HS-27A (cell line): Measurements from ENCODE around the gene CADM2.
"Not testable (repeated sequence)": the region's sequence is repeated elsewhere in the genome, so short reads cannot be mapped to it uniquely, and the experiment has no call there.

Experiments used
- DNase-seq: peaks from one replicate; pipeline ENCODE4 v3.0.0-alpha.2; 2012; ENCODE audit warnings: low read depth, missing footprints

CADM2 gene

DNA sequence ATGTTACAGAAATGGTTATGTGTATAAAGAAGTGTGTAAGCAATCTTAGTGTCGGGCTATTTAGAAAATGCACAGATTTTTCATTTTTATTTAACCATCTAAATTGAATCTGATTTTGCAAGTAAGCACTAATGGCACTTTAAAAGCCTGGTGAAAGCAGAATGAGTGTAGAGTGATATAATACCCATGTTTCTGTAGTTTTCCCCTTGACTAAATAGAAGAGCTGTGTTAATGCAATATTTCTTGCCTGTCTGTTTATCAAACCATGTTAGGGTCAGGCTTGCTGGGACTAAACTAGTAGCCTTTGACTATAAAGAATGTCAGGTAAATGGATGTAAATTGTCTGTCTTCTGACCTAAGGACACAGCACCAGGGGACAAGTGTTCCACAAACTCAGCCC, 714.0 kb downstream of the CADM2 start:
- no peak for DNase-seq

DNA sequence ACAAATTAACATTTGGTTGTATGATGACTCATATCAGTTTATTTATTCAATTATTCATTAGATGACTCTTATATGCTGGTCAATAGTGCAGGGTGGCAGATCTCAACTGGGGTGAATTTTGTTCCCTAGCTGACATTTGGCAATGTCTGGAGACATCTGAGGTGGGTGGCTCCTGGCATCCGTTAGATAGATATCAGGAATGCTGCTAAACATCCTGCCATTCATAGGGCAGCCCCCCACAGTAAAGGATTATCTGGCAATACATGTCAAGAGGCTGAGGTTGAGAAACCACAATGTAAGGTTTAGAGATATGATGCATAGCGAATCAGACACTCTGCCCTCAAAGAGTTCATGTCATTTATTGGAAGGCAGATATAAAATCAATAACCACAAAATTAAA, 719.9 kb downstream of the CADM2 start:
- no peak for DNase-seq

DNA sequence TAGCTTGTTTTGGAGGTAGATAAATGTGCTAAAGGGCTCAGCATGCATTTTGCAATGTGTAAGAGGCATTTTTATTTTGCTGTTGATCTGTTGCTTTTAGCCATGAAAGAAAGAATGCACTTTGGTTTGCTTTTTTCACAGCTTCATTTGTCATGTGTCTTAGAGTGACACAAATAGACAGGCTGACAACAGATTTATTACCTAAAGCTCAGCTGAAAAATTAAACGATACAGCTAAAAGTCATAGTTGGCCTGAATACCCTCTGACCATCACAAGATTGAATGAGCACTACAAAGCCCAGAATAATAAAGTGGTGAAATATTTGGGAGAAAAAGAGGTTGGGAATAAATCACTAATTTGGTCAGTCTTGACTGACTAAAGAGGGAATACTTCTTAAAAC, 723.1 kb downstream of the CADM2 start:
- DNase-seq, result no peak

DNA sequence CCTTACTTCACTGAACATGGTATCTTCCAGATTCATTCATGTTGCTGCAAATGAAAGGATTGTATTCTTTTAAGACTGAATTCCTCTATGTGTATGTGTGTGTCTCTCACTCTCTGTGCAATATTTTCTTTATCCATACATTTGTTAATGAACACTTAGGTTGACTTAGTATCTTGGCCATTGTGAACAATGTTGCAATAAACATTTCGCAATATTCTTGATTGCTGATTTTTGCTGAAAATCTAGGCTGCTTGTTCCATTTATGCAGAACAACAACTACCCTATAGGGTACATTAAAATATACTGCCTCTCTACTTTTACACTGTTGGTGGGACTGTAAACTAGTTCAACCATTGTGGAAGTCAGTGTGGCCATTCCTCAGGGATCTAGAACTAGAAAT, 732.4 kb downstream of the CADM2 start:
- DNase-seq, result no peak

DNA sequence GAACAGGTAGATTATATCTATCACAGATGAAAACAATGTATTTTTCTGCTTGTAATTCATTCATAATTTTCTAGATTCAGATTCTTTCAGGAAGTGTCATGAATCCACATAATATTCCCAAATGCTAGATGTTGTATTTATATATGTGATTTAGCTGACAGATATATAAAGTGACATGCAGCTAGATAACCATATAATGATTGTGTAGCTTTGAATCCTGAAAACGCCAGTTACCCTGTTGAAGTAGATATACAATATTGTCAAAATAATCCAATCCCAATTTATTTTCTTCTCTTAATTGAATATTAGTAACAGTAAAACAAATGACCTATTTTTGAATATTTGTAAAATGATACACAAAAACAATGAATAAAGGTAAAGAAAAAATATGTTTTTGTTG, 738.4 kb downstream of the CADM2 start:
- DNase-seq, result no peak

DNA sequence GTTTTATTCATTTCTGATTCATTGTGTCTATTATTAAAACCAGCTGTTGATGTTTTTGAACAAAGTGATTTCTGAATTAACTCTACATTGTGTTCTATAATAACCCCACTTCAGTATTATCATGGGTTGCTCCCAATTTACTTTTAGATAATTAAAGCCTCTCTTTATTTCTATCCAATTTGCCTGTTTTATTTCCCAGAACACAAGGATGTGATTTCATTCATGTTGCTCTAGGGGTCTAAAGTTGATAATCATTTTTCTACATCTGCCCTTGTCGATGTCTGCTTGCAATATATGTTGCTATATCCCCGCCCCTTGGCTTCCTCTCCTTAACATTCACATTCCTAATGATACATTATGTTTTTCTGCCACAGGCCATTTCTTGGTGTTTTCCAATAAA, 747.3 kb downstream of the CADM2 start:
- DNase-seq, result no peak

DNA sequence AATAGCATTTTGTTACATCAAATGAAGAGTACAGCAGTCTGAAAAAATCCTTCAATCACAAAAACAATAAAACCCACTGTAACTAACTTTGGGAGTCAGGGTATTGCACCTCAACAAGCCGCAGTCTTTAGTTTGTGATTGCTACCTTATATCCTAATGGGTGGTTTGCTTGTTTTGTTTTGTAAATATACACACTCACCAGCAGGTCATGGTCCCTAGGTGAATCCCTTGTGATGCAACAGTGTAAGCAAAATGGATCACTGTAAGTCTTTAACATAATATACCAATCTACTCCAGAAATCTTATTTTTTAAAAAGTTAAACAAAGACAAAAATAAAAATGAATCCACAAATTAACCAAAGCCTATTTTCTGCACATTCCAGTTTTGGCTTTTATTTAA, 749.5 kb downstream of the CADM2 start:
- not testable (repeated sequence) for DNase-seq

DNA sequence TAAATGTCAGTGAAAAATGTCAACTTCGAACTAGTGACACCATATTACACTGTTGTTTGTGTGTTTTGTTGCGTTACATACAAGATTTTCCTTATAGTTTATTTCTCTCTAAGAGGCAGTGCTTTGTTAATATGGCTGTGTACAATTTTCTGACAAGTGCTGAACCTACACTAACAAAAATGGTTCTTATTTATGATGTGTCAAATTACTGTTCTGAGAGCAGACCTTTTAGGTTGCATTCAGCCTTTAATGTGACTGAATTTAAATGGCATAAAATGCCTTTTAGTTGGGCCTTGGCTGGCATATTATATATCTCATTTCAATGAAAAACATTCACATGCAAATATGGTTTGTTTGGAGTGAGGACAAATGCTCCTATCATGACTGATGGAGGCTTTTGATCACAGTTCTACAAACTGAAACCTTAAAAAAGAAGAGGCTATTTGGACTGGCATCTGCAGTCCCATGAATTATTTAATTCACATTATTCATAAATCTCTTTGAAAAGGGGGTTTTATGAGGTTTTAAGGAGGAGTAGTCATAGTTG, 750.6 kb downstream of the CADM2 start:
- no peak for DNase-seq

DNA sequence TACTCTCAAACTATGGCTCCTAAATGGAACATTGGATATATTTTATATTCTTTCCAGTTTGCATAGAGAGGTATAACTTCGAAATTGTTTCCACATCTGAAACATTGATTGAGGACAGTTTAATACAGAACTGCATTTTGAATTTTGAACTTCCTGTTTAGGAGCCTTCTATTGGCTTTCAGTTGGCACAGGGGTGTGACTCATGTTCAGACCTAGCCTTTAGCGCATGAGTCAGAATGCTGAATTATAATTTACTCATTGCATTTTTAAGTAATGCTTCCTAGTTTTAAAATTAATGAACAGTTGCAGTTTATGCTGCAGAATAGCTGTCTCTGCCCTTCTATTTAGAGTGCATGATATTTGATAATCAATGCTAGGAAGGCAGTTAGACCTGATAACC, 751.7 kb downstream of the CADM2 start:
- DNase-seq, result no peak

DNA sequence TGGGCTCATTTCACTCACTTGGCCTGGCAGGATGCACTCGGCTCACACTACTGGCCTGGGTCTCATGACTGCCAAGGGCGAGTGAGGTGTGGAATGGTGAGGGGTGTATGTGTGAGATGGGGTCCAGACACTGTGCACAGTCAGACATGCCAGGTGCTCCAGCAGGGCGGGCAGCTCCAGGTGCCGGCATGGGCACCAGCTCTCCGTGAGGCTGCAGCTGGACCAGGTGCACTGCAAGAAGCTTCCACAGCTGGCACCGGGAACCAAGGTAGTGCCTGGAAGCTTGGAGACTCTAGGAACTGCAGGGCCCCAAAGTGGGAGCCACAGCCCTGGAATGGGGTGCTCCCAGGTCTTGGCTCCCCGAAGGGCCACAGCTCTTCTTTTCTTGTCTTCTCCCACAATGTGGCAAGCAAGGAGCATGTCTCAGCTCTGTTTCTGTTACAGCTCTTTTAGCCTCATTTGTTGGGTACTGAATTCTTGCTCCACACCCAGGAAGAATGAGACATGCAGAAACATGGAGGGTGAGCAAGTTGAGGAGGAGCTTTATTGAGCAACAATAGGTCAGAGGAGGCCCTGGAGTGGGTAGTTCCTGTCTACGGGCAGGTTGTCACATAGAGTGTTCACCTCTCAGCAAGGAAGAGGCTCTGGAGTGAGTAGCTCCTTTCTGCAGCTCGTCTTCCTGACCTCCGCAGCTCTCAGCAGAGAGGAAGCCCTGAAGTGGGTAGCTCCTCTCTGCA, 762.8 kb downstream of the CADM2 start:
- DNase-seq, result no peak

DNA sequence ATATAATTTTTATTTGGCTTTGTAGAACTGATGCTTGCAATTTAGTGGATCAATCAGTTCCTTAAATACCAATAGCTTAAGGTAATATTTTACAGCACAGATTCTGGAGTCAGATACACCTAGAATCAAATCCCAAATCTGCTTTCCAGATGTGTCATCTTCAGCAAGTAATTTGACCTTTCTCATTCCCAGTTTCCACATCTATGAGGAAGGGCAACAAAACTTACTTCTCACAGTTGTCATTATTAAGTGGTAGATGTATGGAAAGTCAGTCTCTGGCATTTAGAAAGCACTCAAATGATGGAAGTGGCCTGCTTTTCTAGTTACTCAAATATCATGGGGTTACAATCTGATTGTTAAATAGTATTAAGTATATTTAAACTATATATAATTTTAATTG, 767.0 kb downstream of the CADM2 start:
- no peak for DNase-seq

DNA sequence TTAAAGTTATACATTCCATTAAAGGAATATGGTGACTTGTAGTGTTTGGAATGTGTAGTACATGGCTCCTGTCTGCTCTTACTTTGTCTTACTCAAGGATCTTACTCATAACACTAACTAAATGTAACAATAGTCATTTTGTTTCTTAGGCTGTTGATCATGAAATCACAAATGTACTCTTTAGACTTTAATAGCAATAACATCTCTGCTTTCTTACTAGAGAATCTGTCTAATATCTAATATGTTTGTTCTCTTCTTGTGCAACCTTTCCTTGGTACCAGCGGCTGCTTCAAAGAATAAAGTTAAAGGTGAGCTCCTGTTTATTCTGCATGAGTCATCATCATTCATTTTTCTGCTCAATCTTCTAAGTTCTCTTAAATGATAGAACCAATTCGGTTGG, 767.5 kb downstream of the CADM2 start:
- DNase-seq, result no peak

DNA sequence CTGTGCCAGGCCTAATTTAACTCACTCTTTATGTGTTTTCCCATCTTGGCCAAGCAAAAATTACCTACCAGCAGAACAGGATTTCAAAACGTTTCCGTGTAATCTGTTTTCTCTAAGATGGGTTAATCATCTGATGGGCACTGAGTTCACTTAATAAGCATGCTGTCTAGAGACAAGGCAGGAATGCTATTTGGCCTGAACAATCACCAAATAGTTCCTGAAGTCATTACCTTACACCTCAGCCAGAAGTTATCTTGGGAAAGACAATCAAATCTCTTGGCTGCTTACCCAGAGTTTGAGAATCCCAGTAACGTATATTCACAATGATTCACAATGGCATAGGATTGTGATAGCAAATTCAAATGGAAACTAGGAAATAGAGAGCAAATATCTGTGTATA, 779.1 kb downstream of the CADM2 start:
- DNase-seq, result no peak

DNA sequence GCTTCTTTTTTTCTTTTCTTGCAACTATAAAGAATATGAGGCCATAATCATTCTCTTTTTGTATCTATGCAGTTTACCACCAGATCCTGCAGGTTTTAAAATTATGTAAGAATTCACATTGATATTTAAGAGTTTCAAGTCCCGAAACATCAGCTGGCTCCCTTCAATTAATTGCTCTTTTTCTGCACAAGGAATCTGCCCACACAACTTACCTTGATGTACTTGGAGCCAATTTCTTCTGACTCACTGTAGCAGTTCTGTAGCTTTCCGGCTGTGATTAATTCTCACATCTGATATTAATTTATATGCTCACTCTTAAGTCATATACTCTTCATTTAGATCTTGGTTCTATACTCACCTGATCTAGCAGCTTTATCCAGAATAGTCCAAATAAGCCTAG, 781.8 kb downstream of the CADM2 start:
- DNase-seq, result no peak

DNA sequence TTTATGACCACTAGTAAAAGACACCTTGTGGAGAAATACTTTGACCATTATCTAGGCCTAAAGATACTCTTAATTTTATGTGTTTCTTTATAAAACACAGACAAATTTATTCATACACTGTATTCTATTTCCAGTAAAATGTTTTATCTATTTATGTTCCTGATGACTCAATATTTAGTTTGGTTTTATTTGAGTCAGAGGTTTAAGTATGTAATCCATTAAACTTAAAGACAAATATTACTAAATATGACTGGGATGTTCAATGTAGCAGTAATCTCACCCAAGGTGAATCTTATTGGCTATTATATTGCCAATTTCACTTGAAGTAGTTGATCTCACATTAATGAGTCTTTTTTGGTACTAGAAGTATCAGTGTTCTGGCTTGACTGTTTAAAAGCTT, 799.7 kb downstream of the CADM2 start:
- DNase-seq, result no peak

DNA sequence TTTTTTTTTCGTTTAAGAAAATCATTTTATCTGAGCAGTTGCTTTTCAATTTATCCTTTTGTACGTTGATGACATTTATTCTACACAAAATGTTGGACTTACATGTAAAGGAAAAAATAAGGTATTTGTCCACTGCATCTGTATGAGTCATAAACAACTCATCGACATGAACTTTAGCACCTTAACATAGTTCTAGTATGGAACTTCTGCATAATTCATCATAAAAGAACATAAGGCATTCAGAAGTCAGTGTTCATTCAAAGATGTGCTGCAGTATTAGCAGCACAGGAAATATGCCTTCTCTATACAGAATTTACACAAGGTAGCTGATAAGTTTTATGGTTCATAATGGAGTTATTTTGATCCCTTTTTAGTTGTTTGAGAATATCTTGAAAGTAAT, 801.6 kb downstream of the CADM2 start:
- no peak for DNase-seq

DNA sequence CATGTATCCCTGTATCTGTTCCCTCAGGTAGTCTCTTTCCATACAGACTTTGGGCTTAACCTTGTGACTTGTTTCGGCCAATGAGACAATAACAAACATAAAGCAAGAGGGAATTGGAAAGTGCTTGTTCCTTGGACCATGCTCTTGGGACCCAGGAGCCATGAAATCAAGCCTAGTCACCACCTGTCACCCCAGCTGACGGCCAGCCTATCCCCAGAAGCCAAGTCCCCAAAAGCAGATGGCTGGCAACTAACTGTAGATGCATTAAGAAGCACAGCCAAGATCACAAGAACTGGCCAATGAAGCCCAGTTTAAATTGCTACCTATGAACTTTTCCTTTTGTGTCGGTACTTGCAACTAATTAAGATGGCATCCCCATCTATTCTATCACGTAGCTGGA, 822.0 kb downstream of the CADM2 start:
- DNase-seq, result no peak

DNA sequence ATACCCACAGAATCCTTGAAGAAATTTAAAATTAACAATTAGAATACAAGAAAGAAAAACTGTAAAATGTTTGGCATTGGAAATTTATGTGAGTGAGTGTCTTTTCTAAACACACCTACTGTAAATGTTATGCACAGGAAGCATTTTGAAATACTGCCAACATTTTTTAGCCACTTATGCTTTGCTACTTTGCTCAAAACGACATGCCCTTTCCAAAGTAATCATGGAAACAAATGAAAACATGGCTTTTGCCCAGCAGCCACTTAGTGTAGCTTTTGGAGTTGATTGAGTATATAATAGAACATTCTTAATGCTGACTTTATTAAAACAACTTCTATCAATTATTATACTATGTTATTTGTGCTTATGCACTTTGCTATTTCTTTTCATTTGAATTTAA, 823.0 kb downstream of the CADM2 start:
- no peak for DNase-seq

DNA sequence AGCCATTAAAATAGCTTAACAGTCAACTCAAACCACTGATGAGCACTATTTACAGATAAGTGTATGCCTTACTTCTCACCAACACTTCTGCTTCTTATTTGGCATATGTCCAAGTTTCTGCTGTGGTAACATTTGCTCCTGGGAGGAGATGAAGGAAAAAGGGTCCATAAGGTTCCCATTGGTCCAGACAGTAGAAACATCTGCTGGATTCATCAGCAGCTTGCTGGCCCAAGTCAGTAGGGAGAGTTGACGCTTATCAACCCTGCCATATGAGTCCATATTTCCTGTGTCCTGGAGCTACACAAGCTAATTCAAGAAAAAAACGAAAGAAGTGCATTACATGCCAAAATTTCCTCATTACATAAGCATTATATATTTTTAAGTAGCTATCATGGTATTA, 824.5 kb downstream of the CADM2 start:
- DNase-seq, result no peak

DNA sequence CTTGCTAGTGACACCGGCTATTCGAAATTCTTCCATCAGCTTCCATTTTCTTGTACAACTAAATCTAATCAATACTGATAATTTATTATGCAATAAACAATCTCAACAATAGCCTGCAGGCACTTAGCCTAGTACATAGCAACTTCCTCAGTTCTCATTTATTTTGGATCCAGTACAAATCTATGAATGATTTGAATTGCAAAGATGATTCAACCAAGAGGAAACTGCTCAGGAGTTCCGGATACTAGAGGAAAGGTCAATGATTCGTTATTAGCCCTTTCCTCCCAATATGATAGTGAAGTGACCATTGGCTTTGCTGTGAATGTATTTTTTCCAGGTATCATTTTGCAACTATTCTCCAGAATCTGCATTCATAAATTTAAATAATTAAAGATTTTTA, 827.0 kb downstream of the CADM2 start:
- DNase-seq, result no peak

DNA sequence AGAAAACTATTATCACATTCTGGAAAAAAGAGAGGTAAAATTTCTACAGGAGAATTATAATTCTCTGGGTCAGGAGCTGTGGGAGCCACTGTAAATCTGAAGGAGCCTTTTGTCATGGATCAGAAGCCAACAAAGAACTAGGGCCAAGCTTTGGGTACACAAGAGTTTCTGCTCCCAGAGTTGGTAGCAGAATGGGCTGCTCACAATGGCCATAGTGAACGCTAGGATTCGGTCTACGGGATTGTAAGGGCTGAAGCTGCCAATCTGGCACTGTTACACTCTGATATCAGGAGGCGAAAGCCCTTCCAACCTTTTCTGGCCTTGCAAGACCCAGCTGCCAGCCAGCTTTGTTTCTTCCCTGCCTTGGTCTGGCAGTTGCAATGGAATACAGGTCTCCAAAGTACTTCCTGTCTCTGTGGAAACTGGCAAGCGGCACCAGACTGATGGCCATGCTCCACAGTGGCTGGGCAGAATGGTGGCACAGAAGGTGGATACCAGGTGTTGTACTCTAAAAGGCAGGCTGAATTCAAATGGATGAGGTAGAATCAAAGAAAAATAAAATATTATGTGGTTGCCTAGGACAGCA, 831.7 kb downstream of the CADM2 start:
- no peak for DNase-seq

DNA sequence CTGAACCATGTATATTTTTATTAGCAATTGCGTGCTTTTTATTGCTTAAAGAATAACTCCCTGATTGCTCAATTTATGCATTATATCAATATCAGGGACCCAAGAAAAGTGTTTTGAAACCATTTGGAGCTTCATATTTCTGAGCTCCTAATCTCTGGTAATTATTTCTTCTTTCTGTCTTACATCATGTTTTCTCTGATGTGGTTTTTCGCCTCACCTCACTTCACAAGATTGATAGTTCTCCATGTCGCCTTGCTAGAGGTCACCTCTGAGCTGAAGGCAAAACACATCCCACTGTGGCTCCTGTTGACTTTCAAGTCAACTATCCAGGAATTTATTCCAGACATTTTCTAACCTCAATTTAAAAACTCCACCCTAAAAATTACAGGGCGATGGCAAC, 837.4 kb downstream of the CADM2 start:
- DNase-seq, result no peak

DNA sequence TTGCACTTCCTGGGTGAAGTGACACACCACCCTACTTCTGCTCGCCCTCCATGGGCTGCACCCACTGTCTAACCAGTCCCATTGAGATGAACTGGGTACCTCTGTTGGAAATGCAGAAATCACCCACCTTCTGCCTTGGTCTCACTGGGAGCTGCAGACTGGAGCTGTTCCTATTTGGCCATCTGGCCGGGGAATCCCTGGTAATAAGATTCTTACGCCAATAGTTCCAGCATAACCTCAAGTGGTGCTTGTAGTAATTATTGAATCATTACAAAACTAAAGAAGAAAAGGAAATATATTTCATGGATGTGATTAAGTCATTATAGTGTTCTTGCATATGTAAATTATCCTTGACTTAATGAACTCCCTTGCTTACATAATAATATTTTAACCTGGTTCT, 841.9 kb downstream of the CADM2 start:
- no peak for DNase-seq

DNA sequence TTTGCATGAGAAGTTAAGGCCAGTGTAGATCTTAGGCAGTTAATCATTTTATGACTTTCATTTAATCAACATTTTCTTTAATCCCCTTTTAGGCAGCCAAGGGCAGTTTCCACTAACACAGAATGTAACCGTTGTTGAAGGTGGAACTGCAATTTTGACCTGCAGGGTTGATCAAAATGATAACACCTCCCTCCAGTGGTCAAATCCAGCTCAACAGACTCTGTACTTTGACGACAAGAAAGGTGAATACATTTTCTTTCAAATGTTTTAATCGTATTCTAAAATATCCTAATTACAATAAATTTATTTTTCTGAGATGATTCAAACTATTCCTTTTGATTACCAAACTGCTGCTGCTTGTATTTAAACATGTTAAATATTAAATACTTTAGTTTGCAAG, 843.2 kb downstream of the CADM2 start:
- DNase-seq, result no peak
